Esophagus muscularis mucosa (tissue), 4 donors: ENCODE results near the gene HIVEP1.

Experiments used
- CTCF ChIP-seq, 3 experiments: fragments of 200-600 bp in 2 of 3; fragments of 450-650 bp in 1 of 3; sonication (generic) in 2 of 3; IDR thresholded peaks; one replicate each; pipeline ENCODE4 v1.5.1; 2017 to 2019; ENCODE audit warnings: antibody characterized with exemption in 3 of 3, mild to moderate bottlenecking in 2 of 3, moderate library complexity in 1 of 3
- EP300 ChIP-seq: sonication (generic); formaldehyde crosslinking; IDR thresholded peaks from one replicate; pipeline ENCODE4 v1.6.1; 2017; ENCODE audit warnings: antibody characterized with exemption
- POLR2A ChIP-seq: fragments of 450-650 bp; IDR thresholded peaks from one replicate; pipeline ENCODE4 v1.6.1; 2017; ENCODE audit warnings: antibody characterized with exemption, moderate library complexity, mild to moderate bottlenecking, low read depth
- POLR2AphosphoS5 ChIP-seq, 2 donors: sonication (generic); formaldehyde crosslinking; IDR thresholded peaks; one replicate each; pipeline ENCODE4 v1.6.1; 2017; ENCODE audit warnings: antibody characterized with exemption in 2 of 2

DNA sequence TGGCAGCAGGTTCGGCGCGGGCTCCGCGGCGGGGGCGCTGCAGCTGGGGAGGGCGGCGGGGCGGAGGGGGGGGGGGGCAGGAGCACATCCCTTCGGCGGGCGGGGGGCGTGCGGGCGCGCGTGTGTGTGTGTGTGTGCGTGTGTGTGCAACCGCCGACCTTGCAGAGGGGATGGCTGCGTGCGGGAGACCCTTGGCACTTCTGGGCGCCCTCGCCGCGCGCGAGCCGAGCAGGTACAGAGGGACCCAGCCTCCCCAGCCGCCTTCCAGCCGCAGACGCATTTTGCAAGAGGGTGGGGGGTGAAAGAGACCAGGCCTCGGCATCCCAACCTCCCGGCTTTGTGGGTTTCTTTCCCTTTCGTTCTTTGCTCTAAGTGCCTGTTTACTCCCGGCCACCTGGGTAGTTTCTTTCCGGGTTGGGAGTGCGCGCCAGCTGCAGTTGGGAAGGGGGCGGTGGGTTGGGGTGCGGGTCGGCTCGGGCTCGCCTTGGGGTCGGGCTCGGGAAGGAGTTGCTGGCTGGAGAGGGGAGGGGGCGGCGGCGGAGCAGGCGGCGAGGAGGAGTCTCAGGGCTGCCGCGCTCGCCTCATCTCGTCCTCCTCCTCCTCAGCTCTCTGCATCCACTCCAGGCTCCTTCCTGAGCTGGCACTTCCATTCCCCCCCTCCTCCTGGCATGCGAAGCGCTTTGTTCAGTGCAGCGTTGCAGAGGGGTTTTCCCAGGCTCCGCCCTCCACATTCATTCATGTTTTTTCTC, 620 bp downstream of the HIVEP1 start:
- TF ChIP-seq CTCF (IDR thresholded peaks at IDR 0.05) (no peak), EP300 (no peak), POLR2A (no peak), POLR2AphosphoS5 (IDR thresholded peaks at IDR 0.05) (peak; percentile 47 to 66)
